ENCODE measurements around the gene SPATA20. TPM values are rescaled to one million over a fixed set of nuclear protein-coding genes. Genes with fewer than 3 reads are reported as not detected.

The SPATA20 gene
- total and polyA plus RNA-seq, 2 donors from 2014 or later: 52.7 to 60.4 TPM

- Histone ChIP-seq H3K9me3 (ENCODE audit: control insufficient read depth in 2 of 3, insufficient read depth in 1 of 3, low read length in 3 of 3) (no peaks in the 10 kb centered on the region), H3K9ac (ENCODE audit: low read length in 3 of 3) (no peak overlapping the region), H3K36me3 (ENCODE audit: control insufficient read depth in 2 of 3, insufficient read depth in 3 of 3, low read length in 3 of 3) (no peaks in the 10 kb centered on the region), H3K27me3 (ENCODE audit: control insufficient read depth, insufficient read depth, low read length) (no peaks in the 10 kb centered on the region), H3K27ac (ENCODE audit: low read depth in 2 of 2, low read length in 2 of 2) (no peak overlapping the region), H3K4me1 (ENCODE audit: control insufficient read depth in 2 of 3, insufficient read depth in 2 of 3, low read depth in 1 of 3, low read length in 3 of 3) (no peaks in the 10 kb centered on the region), H3K4me3 (ENCODE audit: low read length in 3 of 3) (no peak overlapping the region)
- no peak for TF ChIP-seq CTCF (IDR thresholded peaks at IDR 0.05; ENCODE audit: borderline replicate concordance, extremely low read depth, insufficient read depth)
- intact Hi-C loops (cut with DNase I): no loop called here
- FAIRE-seq (no peak), DNase-seq (no peak)
Measured at GRCh38 chr17:50520483-50520882, 26.5 kb upstream of the SPATA20 start.

DNA sequence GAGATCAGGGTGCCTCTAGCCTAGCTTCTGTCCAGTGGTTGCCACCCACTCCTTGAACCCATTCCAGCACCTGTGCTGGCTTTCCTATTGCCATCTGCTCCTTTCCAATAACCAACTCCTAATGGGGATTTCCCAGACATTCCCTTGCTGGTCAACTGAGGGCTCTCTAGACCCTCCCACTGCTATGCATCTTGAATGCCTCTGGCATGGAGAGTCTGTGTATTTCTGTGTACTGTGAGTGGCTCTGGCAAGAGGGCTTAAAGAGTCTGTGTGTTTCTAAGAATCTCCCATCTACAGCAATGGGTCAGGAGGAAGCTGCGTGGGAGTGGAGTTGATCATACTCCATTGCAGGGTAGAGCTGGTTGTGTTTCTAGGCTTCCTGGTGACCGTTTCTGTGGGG, 25.5 kb upstream of the SPATA20 start:
- TF ChIP-seq CTCF (IDR thresholded peaks at IDR 0.05; ENCODE audit: borderline replicate concordance, extremely low read depth, insufficient read depth): no peak
- Histone ChIP-seq H3K4me3 (ENCODE audit: low read length in 3 of 3) (no peak overlapping the region), H3K36me3 (ENCODE audit: control insufficient read depth in 2 of 3, insufficient read depth in 3 of 3, low read length in 3 of 3) (no peaks in the 10 kb centered on the region), H3K27ac (ENCODE audit: low read depth in 2 of 2, low read length in 2 of 2) (no peak overlapping the region), H3K27me3 (ENCODE audit: control insufficient read depth, insufficient read depth, low read length) (no peaks in the 10 kb centered on the region), H3K4me1 (ENCODE audit: control insufficient read depth in 2 of 3, insufficient read depth in 2 of 3, low read depth in 1 of 3, low read length in 3 of 3) (no peaks in the 10 kb centered on the region), H3K9ac (ENCODE audit: low read length in 3 of 3) (no peak overlapping the region), H3K9me3 (ENCODE audit: control insufficient read depth in 2 of 3, insufficient read depth in 1 of 3, low read length in 3 of 3) (no peaks in the 10 kb centered on the region)
- no peak for DNase-seq
- intact Hi-C loops (cut with DNase I): no loop called here
- no peak for FAIRE-seq

DNA sequence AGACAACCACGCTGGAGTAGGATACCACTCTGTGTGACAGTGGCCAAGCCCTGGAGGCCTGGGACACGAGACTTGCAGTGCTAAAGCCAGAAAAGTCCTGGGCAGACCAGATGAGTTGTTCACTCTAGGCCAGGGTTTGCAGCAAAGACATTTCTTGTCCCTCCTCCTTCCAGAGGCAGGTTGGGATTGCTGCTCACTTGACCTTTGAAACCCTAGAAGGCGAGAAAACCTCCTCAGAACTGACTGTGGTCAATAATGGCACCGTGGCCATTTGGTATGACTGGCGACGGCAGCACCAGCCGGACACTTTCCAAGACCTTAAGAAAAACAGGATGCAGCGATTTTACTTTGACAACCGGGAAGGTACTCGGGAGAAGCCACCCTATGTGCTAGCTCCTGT, 24.2 kb upstream of the SPATA20 start:
- FAIRE-seq (no peak), DNase-seq (no peak)
- TF ChIP-seq CTCF (IDR thresholded peaks at IDR 0.05; ENCODE audit: borderline replicate concordance, extremely low read depth, insufficient read depth): no peak
- no peak overlapping the region for H3K9ac ChIP-seq (ENCODE audit: low read length in 3 of 3)
- H3K27me3 ChIP-seq (ENCODE audit: control insufficient read depth, insufficient read depth, low read length): no peaks in the 10 kb centered on the region
- no peak overlapping the region for H3K4me3 ChIP-seq (ENCODE audit: low read length in 3 of 3)
- no peak overlapping the region for H3K27ac ChIP-seq (ENCODE audit: low read depth in 2 of 2, low read length in 2 of 2)
- no peaks in the 10 kb centered on the region for H3K36me3 ChIP-seq (ENCODE audit: control insufficient read depth in 2 of 3, insufficient read depth in 3 of 3, low read length in 3 of 3)
- intact Hi-C loops (cut with DNase I): no loop called here
- H3K9me3 ChIP-seq (ENCODE audit: control insufficient read depth in 2 of 3, insufficient read depth in 1 of 3, low read length in 3 of 3): no peaks in the 10 kb centered on the region
- H3K4me1 ChIP-seq (ENCODE audit: control insufficient read depth in 2 of 3, insufficient read depth in 2 of 3, low read depth in 1 of 3, low read length in 3 of 3): no peaks in the 10 kb centered on the region

- Histone ChIP-seq H3K9me3 (ENCODE audit: control insufficient read depth in 2 of 3, insufficient read depth in 1 of 3, low read length in 3 of 3) (no peaks in the 10 kb centered on the region), H3K4me3 (ENCODE audit: low read length in 3 of 3) (no peak overlapping the region), H3K9ac (ENCODE audit: low read length in 3 of 3) (no peak overlapping the region), H3K27me3 (ENCODE audit: control insufficient read depth, insufficient read depth, low read length) (no peaks in the 10 kb centered on the region), H3K36me3 (ENCODE audit: control insufficient read depth in 2 of 3, insufficient read depth in 3 of 3, low read length in 3 of 3) (no peaks in the 10 kb centered on the region), H3K27ac (ENCODE audit: low read depth in 2 of 2, low read length in 2 of 2) (no peak overlapping the region), H3K4me1 (ENCODE audit: control insufficient read depth in 2 of 3, insufficient read depth in 2 of 3, low read depth in 1 of 3, low read length in 3 of 3) (no peaks in the 10 kb centered on the region)
- no peak for TF ChIP-seq CTCF (IDR thresholded peaks at IDR 0.05; ENCODE audit: borderline replicate concordance, extremely low read depth, insufficient read depth)
- peak in 1 of 5 donors; percentile 56 for DNase-seq
- no peak for FAIRE-seq
- intact Hi-C loops (cut with DNase I): no loop called here
Measured at GRCh38 chr17:50523208-50523607, 23.8 kb upstream of the SPATA20 start.
